Nephron (organoid): Measurements from ENCODE around the gene RAB8A.
"Not testable (repeated sequence)": the region's sequence is repeated elsewhere in the genome, so short reads cannot be mapped to it uniquely, and the experiment has no call there.

Source experiments
- H3K27ac Mint-ChIP-seq, 3 experiments: 2 replicates each; pipeline ENCODE4 v1.8.0; 2020; ENCODE audit warnings: mixed read lengths in 3 of 3, mild to moderate bottlenecking in 2 of 3, moderate library complexity in 1 of 3
- H3K27me3 Mint-ChIP-seq: 2 replicates; pipeline ENCODE4 v1.8.0; 2021; ENCODE audit warnings: low read depth, mild to moderate bottlenecking, moderate library complexity, mixed read lengths
- H3K36me3 Mint-ChIP-seq: 2 replicates; pipeline ENCODE4 v1.8.0; 2020; ENCODE audit warnings: low read depth, mixed read lengths
- H3K4me1 Mint-ChIP-seq: 2 replicates; pipeline ENCODE4 v1.8.0; 2020; ENCODE audit warnings: mixed read lengths
- H3K4me3 Mint-ChIP-seq, 3 experiments: 2 replicates each; pipeline ENCODE4 v1.8.0; 2020; ENCODE audit warnings: mild to moderate bottlenecking in 3 of 3, mixed read lengths in 3 of 3, moderate library complexity in 2 of 3
- H3K9me3 Mint-ChIP-seq: 2 replicates; pipeline ENCODE4 v1.8.0; 2020; ENCODE audit warnings: mixed read lengths
- CTCF ChIP-seq, 3 experiments: fragments of 200-600 bp; sonication (generic); IDR thresholded peaks; one replicate each; pipeline ENCODE4 v1.5.0; 2021; ENCODE audit warnings: antibody characterized with exemption in 3 of 3; ENCODE audit not compliant: unreplicated experiment in 3 of 3

The RAB8A gene

GRCh38 chr19:16166417-16166816 is 54.7 kb downstream of the RAB8A start:
- TF ChIP-seq CTCF (IDR thresholded peaks at IDR 0.05; ENCODE audit: unreplicated experiment in 3 of 3): no peak
- Mint-ChIP-seq H3K36me3 (no peaks in the 10 kb centered on the region), H3K4me1 (no peaks in the 10 kb centered on the region), H3K27me3 (peaks cover 9% of the 10 kb centered on the region), H3K4me3 (no peak overlapping the region), H3K27ac (no peak overlapping the region), H3K9me3 (no peaks in the 10 kb centered on the region)

- Mint-ChIP-seq H3K4me3 (no peak overlapping the region), H3K9me3 (no peaks in the 10 kb centered on the region), H3K36me3 (no peaks in the 10 kb centered on the region), H3K27me3 (peaks cover 4% of the 10 kb centered on the region), H3K4me1 (no peaks in the 10 kb centered on the region), H3K27ac (no peak overlapping the region)
- TF ChIP-seq CTCF (IDR thresholded peaks at IDR 0.05; ENCODE audit: unreplicated experiment in 3 of 3): no peak
Measured at GRCh38 chr19:16167055-16167454, 55.4 kb downstream of the RAB8A start.

GRCh38 chr19:16168465-16169081 is 56.9 kb downstream of the RAB8A start:
- no peaks in the 10 kb centered on the region for H3K4me1 Mint-ChIP-seq
- no peak for TF ChIP-seq CTCF (IDR thresholded peaks at IDR 0.05; ENCODE audit: unreplicated experiment in 3 of 3)

GRCh38 chr19:16170134-16170533 is 58.4 kb downstream of the RAB8A start:
- H3K36me3 Mint-ChIP-seq: no peaks in the 10 kb centered on the region
- H3K27ac Mint-ChIP-seq: no peak overlapping the region
- no peaks in the 10 kb centered on the region for H3K4me1 Mint-ChIP-seq
- no peak for TF ChIP-seq CTCF (IDR thresholded peaks at IDR 0.05; ENCODE audit: unreplicated experiment in 3 of 3)
- H3K4me3 Mint-ChIP-seq: no peak overlapping the region
- peaks cover 2% of the 10 kb centered on the region for H3K9me3 Mint-ChIP-seq
- no peaks in the 10 kb centered on the region for H3K27me3 Mint-ChIP-seq

More at GRCh38 chr19:16168465-16169081, 56.9 kb downstream of the RAB8A start:
- H3K27ac Mint-ChIP-seq: no peak overlapping the region
- H3K9me3 Mint-ChIP-seq: peaks cover 2% of the 10 kb centered on the region
- no peaks in the 10 kb centered on the region for H3K36me3 Mint-ChIP-seq
- peaks cover 3% of the 10 kb centered on the region for H3K27me3 Mint-ChIP-seq
- H3K4me3 Mint-ChIP-seq: no peak overlapping the region

- TF ChIP-seq CTCF (IDR thresholded peaks at IDR 0.05; ENCODE audit: unreplicated experiment in 3 of 3): no peak
- Mint-ChIP-seq H3K9me3 (peaks cover 2% of the 10 kb centered on the region), H3K27me3 (peaks cover 9% of the 10 kb centered on the region), H3K4me1 (peaks cover 3% of the 10 kb centered on the region), H3K4me3 (no peak overlapping the region), H3K36me3 (no peaks in the 10 kb centered on the region), H3K27ac (no peak overlapping the region)
Measured at GRCh38 chr19:16175954-16176353, 64.3 kb downstream of the RAB8A start.

- H3K27me3 Mint-ChIP-seq: peaks cover 17% of the 10 kb centered on the region
- H3K9me3 Mint-ChIP-seq, H3K36me3 Mint-ChIP-seq, H3K27ac Mint-ChIP-seq, H3K4me1 Mint-ChIP-seq, H3K4me3 Mint-ChIP-seq: not testable (repeated sequence)
Measured at GRCh38 chr19:16178866-16179265, 67.2 kb downstream of the RAB8A start.
